ENCODE measurements around the gene NTSR1.
A peak's percentile ranks its signal among the peaks of the same experiment; 100 is the strongest.

Gene NTSR1

DNA sequence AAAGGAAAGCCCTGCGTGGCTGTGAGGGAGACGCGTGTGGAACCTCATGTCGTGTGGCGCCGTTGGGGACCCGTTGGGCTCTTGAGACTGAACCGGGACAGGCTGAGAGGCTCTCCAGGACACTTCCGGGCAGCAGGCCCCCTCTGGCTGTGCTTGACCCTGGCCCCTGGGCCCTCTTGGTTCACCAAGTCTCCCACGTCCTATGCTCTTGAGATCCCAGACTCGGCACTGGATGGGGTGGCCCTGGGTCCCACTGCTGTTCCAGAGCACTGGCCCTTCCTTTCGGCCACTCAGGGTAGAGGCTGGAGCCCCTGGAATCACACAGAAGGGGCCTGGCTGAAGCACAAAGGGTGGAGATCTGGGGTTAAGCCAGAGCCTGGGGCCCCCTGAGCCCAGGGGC, 30.4 kb downstream of the NTSR1 start:
- H3K4me2 ChIP-seq (ENCODE audit: low read depth, low read length, poor library complexity, severe bottlenecking) = peak overlapping the region; percentile 79
- no peaks in the 10 kb centered on the region for H3K9me2 ChIP-seq (replicated peaks; ENCODE audit: low read depth, low read length)
- peaks cover 37% of the 10 kb centered on the region for H3K4me1 ChIP-seq (ENCODE audit: insufficient read depth, low read length, poor library complexity, severe bottlenecking)
- no peaks in the 10 kb centered on the region for H3K27me3 ChIP-seq (ENCODE audit: insufficient read depth, low read length, poor library complexity, severe bottlenecking)
- no peaks in the 10 kb centered on the region for H3K79me2 ChIP-seq (ENCODE audit: insufficient read depth, low read length)
- H4K20me1 ChIP-seq (ENCODE audit: insufficient read depth, low read length, poor library complexity, severe bottlenecking) = no peaks in the 10 kb centered on the region
- H3K36me3 ChIP-seq (ENCODE audit: insufficient read depth, low read length) = no peaks in the 10 kb centered on the region
- TF ChIP-seq, protein P1, sequence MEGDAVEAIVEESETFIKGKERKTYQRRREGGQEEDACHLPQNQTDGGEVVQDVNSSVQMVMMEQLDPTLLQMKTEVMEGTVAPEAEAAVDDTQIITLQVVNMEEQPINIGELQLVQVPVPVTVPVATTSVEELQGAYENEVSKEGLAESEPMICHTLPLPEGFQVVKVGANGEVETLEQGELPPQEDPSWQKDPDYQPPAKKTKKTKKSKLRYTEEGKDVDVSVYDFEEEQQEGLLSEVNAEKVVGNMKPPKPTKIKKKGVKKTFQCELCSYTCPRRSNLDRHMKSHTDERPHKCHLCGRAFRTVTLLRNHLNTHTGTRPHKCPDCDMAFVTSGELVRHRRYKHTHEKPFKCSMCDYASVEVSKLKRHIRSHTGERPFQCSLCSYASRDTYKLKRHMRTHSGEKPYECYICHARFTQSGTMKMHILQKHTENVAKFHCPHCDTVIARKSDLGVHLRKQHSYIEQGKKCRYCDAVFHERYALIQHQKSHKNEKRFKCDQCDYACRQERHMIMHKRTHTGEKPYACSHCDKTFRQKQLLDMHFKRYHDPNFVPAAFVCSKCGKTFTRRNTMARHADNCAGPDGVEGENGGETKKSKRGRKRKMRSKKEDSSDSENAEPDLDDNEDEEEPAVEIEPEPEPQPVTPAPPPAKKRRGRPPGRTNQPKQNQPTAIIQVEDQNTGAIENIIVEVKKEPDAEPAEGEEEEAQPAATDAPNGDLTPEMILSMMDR (conservative IDR thresholded peaks at IDR 0.05; ENCODE audit: low read length) = no peak
- no peak for TF ChIP-seq EZH2phosphoT487 (IDR thresholded peaks at IDR 0.05; ENCODE audit: borderline replicate concordance)
- peaks cover 8% of the 10 kb centered on the region; the same call in 1 of the 2 replicates for H3F3A ChIP-seq (ENCODE audit: low read depth)
- H3K9ac ChIP-seq (ENCODE audit: low read depth, low read length, poor library complexity, severe bottlenecking) = peak overlapping the region; percentile 81
- H3K9me3 ChIP-seq (ENCODE audit: insufficient read depth, low read depth, low read length) = no peaks in the 10 kb centered on the region
- H3K4me3 ChIP-seq (ENCODE audit: low read length, poor library complexity, severe bottlenecking) = peak overlapping the region; percentile 66
- no peak overlapping the region for H2AFZ ChIP-seq (ENCODE audit: low read length)

DNA sequence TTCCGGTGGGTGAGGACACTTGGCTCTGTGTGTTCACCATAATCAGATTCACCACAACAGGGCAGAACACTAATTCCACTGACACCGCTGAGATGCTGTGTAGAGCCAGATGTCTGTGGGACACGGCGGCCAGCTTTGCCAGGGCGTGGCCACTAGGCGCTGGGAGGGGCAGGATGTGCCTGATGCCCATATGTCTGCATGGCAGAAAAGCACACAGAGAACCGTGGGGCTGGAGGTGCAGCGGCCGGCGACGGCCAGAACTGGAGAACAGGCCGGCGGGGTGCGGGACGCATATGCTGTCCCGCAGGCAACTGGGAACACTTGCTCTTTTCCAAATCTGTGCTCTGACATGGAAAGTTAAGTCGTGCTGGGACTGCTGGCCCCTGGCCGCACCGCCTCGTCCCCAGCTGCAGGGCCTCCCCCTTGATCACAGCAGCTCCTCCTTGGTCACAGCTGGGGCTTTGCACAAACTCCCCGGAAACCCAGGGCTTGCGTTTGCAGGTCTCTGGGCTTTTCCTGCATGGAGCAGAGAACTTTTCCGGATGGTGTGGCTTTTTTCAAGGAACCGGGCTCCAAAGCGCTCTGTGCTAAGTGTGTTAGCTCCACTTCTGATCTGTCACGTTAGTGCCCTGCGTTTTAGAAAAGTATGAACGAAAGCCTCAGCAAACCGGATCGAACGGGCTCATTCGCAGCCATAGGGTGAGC, 31.1 kb downstream of the NTSR1 start:
- Histone ChIP-seq H3K36me3 (ENCODE audit: insufficient read depth, low read length) (no peaks in the 10 kb centered on the region), H3K9me3 (ENCODE audit: insufficient read depth, low read depth, low read length) (no peaks in the 10 kb centered on the region), H3K4me2 (ENCODE audit: low read depth, low read length, poor library complexity, severe bottlenecking) (peak overlapping the region; percentile 79), H3F3A (ENCODE audit: low read depth) (peaks cover 8% of the 10 kb centered on the region; the same call in 1 of the 2 replicates), H3K4me1 (ENCODE audit: insufficient read depth, low read length, poor library complexity, severe bottlenecking) (peaks cover 37% of the 10 kb centered on the region), H2AFZ (ENCODE audit: low read length) (peak overlapping the region; percentile 13; the same call in 1 of the 2 replicates), H4K20me1 (ENCODE audit: insufficient read depth, low read length, poor library complexity, severe bottlenecking) (no peaks in the 10 kb centered on the region), H3K79me2 (ENCODE audit: insufficient read depth, low read length) (no peaks in the 10 kb centered on the region), H3K4me3 (ENCODE audit: low read length, poor library complexity, severe bottlenecking) (peak overlapping the region; percentile 66), H3K27me3 (ENCODE audit: insufficient read depth, low read length, poor library complexity, severe bottlenecking) (no peaks in the 10 kb centered on the region), H3K9me2 (replicated peaks; ENCODE audit: low read depth, low read length) (no peaks in the 10 kb centered on the region), H3K9ac (ENCODE audit: low read depth, low read length, poor library complexity, severe bottlenecking) (peak overlapping the region; percentile 81)
- TF ChIP-seq EZH2phosphoT487 (IDR thresholded peaks at IDR 0.05; ENCODE audit: borderline replicate concordance) = no peak
- TF ChIP-seq, protein P1 (conservative IDR thresholded peaks at IDR 0.05; ENCODE audit: low read length) = no peak

DNA sequence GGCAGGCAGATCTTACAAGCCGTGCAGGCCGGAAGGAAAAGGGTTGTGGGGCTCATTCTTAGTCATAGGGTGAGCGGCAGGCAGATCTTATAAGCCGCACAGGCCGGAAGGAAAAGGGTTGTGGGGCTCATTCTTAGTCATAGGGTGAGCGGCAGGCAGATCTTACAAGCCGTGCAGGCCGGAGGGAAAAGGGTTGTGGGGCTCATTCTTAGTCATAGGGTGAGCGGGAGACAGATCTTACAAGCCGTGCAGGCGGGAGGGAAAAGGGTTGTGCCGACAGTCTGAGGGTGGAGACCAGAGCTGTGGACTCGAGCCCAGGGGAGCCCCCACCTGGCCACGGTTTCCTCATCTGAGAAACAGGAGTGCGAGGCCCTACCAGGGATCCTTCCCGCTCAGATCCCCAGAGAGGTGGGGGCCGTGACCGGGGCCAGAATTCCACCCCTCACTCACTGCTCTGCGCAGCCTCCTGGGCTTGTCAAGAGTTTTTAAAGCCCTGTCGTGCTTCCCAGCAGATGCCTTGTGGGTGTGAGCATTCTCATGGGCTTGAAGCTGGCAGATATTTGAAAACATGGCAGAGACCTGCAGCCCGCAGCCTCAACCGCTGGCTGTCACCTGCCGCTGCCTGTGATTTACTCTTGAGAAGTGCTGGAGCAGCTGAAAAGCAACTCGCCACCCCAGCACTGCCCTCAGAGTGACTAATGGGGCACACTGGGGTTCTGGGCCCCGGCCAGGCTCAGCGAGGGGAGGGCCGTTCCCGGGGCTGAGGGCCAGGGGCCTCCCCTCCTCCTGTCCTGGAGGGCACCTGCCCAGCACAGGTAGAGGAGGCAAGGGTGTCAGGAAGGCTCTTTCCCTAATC, 31.9 kb downstream of the NTSR1 start:
- peaks cover 37% of the 10 kb centered on the region for H3K4me1 ChIP-seq (ENCODE audit: insufficient read depth, low read length, poor library complexity, severe bottlenecking)
- H3F3A ChIP-seq (ENCODE audit: low read depth) = peaks cover 8% of the 10 kb centered on the region; the same call in 1 of the 2 replicates
- peak overlapping the region; percentile 79 for H3K4me2 ChIP-seq (ENCODE audit: low read depth, low read length, poor library complexity, severe bottlenecking)
- no peak for TF ChIP-seq EZH2phosphoT487 (IDR thresholded peaks at IDR 0.05; ENCODE audit: borderline replicate concordance)
- TF ChIP-seq, protein P1 (conservative IDR thresholded peaks at IDR 0.05; ENCODE audit: low read length) = no peak
- no peaks in the 10 kb centered on the region for H3K36me3 ChIP-seq (ENCODE audit: insufficient read depth, low read length)
- H2AFZ ChIP-seq (ENCODE audit: low read length) = peak overlapping the region; percentile 13; the same call in 1 of the 2 replicates
- no peaks in the 10 kb centered on the region for H3K9me2 ChIP-seq (replicated peaks; ENCODE audit: low read depth, low read length)
- no peaks in the 10 kb centered on the region for H3K27me3 ChIP-seq (ENCODE audit: insufficient read depth, low read length, poor library complexity, severe bottlenecking)
- H3K79me2 ChIP-seq (ENCODE audit: insufficient read depth, low read length) = no peaks in the 10 kb centered on the region
- H3K9ac ChIP-seq (ENCODE audit: low read depth, low read length, poor library complexity, severe bottlenecking) = peak overlapping the region; percentile 81
- no peaks in the 10 kb centered on the region for H3K9me3 ChIP-seq (ENCODE audit: insufficient read depth, low read depth, low read length)
- H3K4me3 ChIP-seq (ENCODE audit: low read length, poor library complexity, severe bottlenecking) = peak overlapping the region; percentile 66
- H4K20me1 ChIP-seq (ENCODE audit: insufficient read depth, low read length, poor library complexity, severe bottlenecking) = no peaks in the 10 kb centered on the region

All from Loucy (cell line).